ENCODE results near the gene SSX4B.
"Not testable (repeated sequence)": the region's sequence is repeated elsewhere in the genome, so short reads cannot be mapped to it uniquely, and the experiment has no call there.

SSX4B gene

GRCh38 chrX:48411860-48412259 is at the start of gene SSX4B:
TSS of gene SSX4B (minus strand) at chrX:48411960. CDS start at chrX:48411372, 588 bp downstream.
- not testable (repeated sequence) for DNase-seq

GRCh38 chrX:48460606-48461005 is 48.8 kb upstream of the SSX4B start:
- DNase-seq, result no peak

- DNase-seq, result no peak
These were observed 48.3 kb upstream of the SSX4B start for GRCh38 chrX:48460031-48460430.

GRCh38 chrX:48459483-48459882 is 47.7 kb upstream of the SSX4B start:
- DNase-seq, result no peak

- DNase-seq, result no peak
These were observed 47.0 kb upstream of the SSX4B start for GRCh38 chrX:48458711-48459110.

GRCh38 chrX:48456628-48457331 is 45.0 kb upstream of the SSX4B start:
- DNase-seq, result no peak

- no peak for DNase-seq
These were observed 39.9 kb upstream of the SSX4B start for GRCh38 chrX:48451708-48452107.

GRCh38 chrX:48450076-48450475 is 38.3 kb upstream of the SSX4B start:
- no peak for DNase-seq

GRCh38 chrX:48447201-48447600 is 35.4 kb upstream of the SSX4B start:
- not testable (repeated sequence) for DNase-seq

GRCh38 chrX:48433713-48434112 is 22.0 kb upstream of the SSX4B start:
- peak; percentile 42 for DNase-seq

- not testable (repeated sequence) for DNase-seq
These were observed 18.4 kb upstream of the SSX4B start for GRCh38 chrX:48430166-48430565.

GRCh38 chrX:48429606-48430005 is 17.8 kb upstream of the SSX4B start:
- not testable (repeated sequence) for DNase-seq

- DNase-seq, result not testable (repeated sequence)
These were observed 15.4 kb upstream of the SSX4B start for GRCh38 chrX:48427027-48427716.

- not testable (repeated sequence) for DNase-seq
These were observed 13.9 kb downstream of the SSX4B start for GRCh38 chrX:48397825-48398224.

GRCh38 chrX:48396931-48397330 is 14.8 kb downstream of the SSX4B start:
- not testable (repeated sequence) for DNase-seq

GRCh38 chrX:48383239-48383638 is 28.5 kb downstream of the SSX4B start, which contains the start of gene SSX4:
TSS of gene SSX4 (plus strand) at chrX:48383539. CDS start at chrX:48384054, 515 bp downstream.
- not testable (repeated sequence) for DNase-seq

- DNase-seq, result not testable (repeated sequence)
These were observed 41.4 kb downstream of the SSX4B start for GRCh38 chrX:48370408-48370807.

GRCh38 chrX:48367717-48368408 is 43.9 kb downstream of the SSX4B start:
- not testable (repeated sequence) for DNase-seq

- DNase-seq, result not testable (repeated sequence)
These were observed 52.5 kb downstream of the SSX4B start for GRCh38 chrX:48359281-48359680.

- DNase-seq, result no peak
These were observed 54.1 kb downstream of the SSX4B start for GRCh38 chrX:48357681-48358080.

GRCh38 chrX:48356315-48357094 is 55.3 kb downstream of the SSX4B start, which contains the start of gene SSX3:
TSS of gene SSX3 (minus strand) at chrX:48356703. CDS start at chrX:48355249, 1,454 bp downstream.
- DNase-seq, result not testable (repeated sequence)

Measured in activated effector memory CD4-positive, alpha-beta T cell treated with Interleukin-2 at 50 U/mL for 16 hours (primary cell).